Right lobe of liver (tissue), 6 donors: ENCODE measurements around the gene SVIL. TPM values are rescaled to one million over a fixed set of nuclear protein-coding genes. Genes with fewer than 3 reads are reported as not detected.

Experiments used
- ATAC-seq, 4 donors: fragments of 200-7000 bp; cut with Tn5 transposase; one replicate each; pipeline ENCODE4 v1.9.1; 2020; ENCODE audit warnings: mild to moderate bottlenecking in 4 of 4, moderate library complexity in 4 of 4
- DNase-seq, 3 donors: peaks; one replicate each; pipeline ENCODE4 v3.0.0-alpha.2; 2020
- H3K27ac ChIP-seq, 3 donors: fragments of 200-600 bp; one replicate each; pipeline ENCODE4 v1.8.0; 2022
- H3K27me3 ChIP-seq, 2 donors: fragments of 200-600 bp; one replicate each; pipeline ENCODE4 v1.8.0; 2022
- H3K36me3 ChIP-seq, 4 donors: fragments of 200-600 bp; sonication (generic) in 1 of 4; one replicate each; pipeline versions ENCODE4 v1.5.1 to v1.8.0; 2017 to 2022; ENCODE audit warnings: control low read depth in 1 of 4
- H3K4me1 ChIP-seq, 4 donors: fragments of 200-600 bp; sonication (generic) in 1 of 4; one replicate each; pipeline versions ENCODE4 v1.5.1 to v1.8.0; 2017 to 2022; ENCODE audit warnings: control low read depth in 1 of 4
- H3K4me3 ChIP-seq, 3 donors: fragments of 200-600 bp; one replicate each; pipeline ENCODE4 v1.8.0; 2022
- H3K9me3 ChIP-seq, 4 donors: fragments of 200-600 bp; sonication (generic) in 1 of 4; one replicate each; pipeline versions ENCODE4 v1.5.1 to v1.8.0; 2017 to 2022; ENCODE audit warnings: control low read depth in 1 of 4
- CTCF ChIP-seq, 4 donors: fragments of 200-600 bp in 3 of 4; fragments of 450-650 bp in 1 of 4; IDR thresholded peaks; one replicate each; pipeline versions ENCODE4 v1.5.1 to v1.8.0; 2016 to 2022; ENCODE audit warnings: antibody characterized with exemption in 4 of 4, mild to moderate bottlenecking in 2 of 4
- POLR2A ChIP-seq: fragments of 450-650 bp; IDR thresholded peaks from one replicate; pipeline ENCODE4 v1.6.1; 2017; ENCODE audit warnings: antibody characterized with exemption, mild to moderate bottlenecking
- WGBS: methylation state at CpG from one replicate; pipeline ENCODE4 v1.1.6; 2018; ENCODE audit warnings: low coverage, low lambda C conversion rate; ENCODE audit not compliant: insufficient coverage; ENCODE audit errors: missing lambda C conversion rate; 5-methylcytosine and 5-hydroxymethylcytosine counted together
- intact Hi-C, 2 donors: fragments of 100-400 bp; cut with DNase I; formaldehyde crosslinking; loops; one replicate each; pipeline versions ENCODE4 v1.11.2 to v1.14.1; 2022
- total RNA-seq, 6 experiments: library from RNA; depleted of rRNA in 2 of 6; stranded (reverse); fragments of >200 nt in 2 of 6; fragmentation: NEBNext Ultra II Directional in 3 of 6; extraction: Animal tissue kit (Norgen Biotek cat#: 25700) in 3 of 6; gene quantifications; one replicate each; pipeline versions ENCODE4 v1.1.0 to v1.2.4, GENCODE V29; 2016 to 2023
- donor health status: DM: no; HTN: yes; CAD: no.
- donor health status: DM: no; HTN: no; CAD: no.
- donor health status: DM: no; HTN: no; CAD: no.
- donor health status: DM: no; HTN: yes; CAD: no.
- donor health status: DM: no; HTN: yes; CAD: no.

Gene SVIL
- total RNA-seq, 6 experiments from 2014 or later = 12.3 to 15.1 (median 13.6) TPM

- Histone ChIP-seq H3K4me1 (peaks cover 0 to 7% (median 0%) of the 10 kb centered on the region in 4 donors), H3K4me3 (no peak overlapping the region), H3K27me3 (no peaks in the 10 kb centered on the region), H3K9me3 (no peaks in the 10 kb centered on the region), H3K36me3 (no peaks in the 10 kb centered on the region), H3K27ac (peak overlapping the region in 2 of 3 donors; percentile 18 to 41)
- 62% methylated on average over 6 of the region's 6 CpGs for WGBS
- DNase-seq = no peak
- TF ChIP-seq CTCF (IDR thresholded peaks at IDR 0.05) (no peak), POLR2A (no peak)
- intact Hi-C loops = no loop called here
- peak in 3 of 4 donors; percentile 70 to 83 (median 81) for ATAC-seq
Measured at GRCh38 chr10:29435809-29436501, 198.8 kb downstream of the SVIL start.

DNA sequence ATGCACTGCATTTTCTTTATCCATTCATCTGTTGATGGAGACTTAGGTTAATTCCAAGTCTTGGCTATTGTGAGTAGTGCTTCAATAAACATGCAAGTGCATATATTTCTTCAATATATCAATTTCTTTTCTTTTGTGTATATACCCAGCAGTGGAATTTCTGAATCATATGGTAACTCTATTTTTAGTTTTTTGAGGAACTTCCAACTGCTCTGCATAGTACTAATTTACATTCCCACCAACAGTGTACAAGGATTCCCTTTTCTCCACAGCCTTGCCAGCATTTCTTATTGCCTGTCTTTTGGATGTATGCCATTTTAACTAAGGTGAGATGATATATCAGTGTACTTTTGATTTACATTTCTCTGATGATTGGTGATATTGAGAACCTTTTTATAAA is 200.7 kb downstream of the SVIL start:
- no peak overlapping the region for H3K4me3 ChIP-seq
- no peaks in the 10 kb centered on the region for H3K9me3 ChIP-seq
- DNase-seq (no peak), ATAC-seq (no peak)
- no peak overlapping the region for H3K27ac ChIP-seq
- H3K27me3 ChIP-seq = no peaks in the 10 kb centered on the region
- TF ChIP-seq POLR2A = no peak
- intact Hi-C loops = no loop called here
- peaks cover 0 to 7% (median 0%) of the 10 kb centered on the region in 4 donors for H3K4me1 ChIP-seq
- no peaks in the 10 kb centered on the region for H3K36me3 ChIP-seq

DNA sequence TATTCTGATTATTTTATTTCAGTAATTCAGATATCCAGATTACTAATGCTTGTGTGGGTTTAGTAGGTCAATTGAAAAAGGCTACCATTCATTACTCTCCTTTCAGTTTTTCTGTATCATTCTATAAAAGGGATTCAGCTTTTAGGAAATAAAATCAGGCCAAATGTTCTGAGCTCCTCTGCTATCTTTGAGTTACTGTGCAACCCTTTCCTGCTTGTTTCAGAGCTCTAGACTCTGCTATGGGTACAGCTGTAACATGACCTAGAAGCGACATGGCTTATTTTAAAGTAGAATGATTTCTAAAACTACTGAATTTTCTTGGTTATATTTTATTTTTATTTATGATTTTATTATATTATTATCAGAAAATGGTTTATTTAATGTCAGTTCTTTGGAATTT is 203.1 kb downstream of the SVIL start:
- Histone ChIP-seq H3K4me3 (no peak overlapping the region), H3K9me3 (no peaks in the 10 kb centered on the region), H3K4me1 (peaks cover 0 to 7% (median 0%) of the 10 kb centered on the region in 4 donors), H3K27me3 (no peaks in the 10 kb centered on the region), H3K27ac (no peak overlapping the region), H3K36me3 (no peaks in the 10 kb centered on the region)
- DNase-seq (no peak), ATAC-seq (peak in 1 of 4 donors; percentile 34)
- no peak for TF ChIP-seq POLR2A
- TF ChIP-seq CTCF (IDR thresholded peaks at IDR 0.05) = no peak
- 61% methylated on average over 1 of the region's 1 CpG for WGBS
- intact Hi-C loops = no loop called here

DNA sequence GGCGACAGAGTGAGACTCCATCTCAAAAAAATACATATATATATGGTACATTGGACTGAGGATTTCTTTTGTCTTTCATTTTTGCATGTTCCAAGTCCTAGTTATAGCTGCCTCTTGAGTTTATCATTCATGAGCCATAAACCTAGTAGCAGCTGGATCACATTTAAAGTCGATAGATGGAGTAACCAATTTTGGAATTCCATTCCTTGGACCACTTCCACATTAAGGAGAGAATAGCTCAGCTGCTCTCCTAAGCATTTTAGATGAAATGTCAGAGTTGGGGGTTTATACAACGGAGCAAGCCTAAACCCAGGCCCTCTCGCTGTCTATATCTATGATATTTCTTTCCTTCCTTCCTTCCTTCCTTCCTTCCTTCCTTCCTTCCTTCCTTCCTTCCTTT is 204.7 kb downstream of the SVIL start:
- Histone ChIP-seq H3K27ac (no peak overlapping the region), H3K27me3 (no peaks in the 10 kb centered on the region), H3K4me1 (peaks cover 0 to 7% (median 0%) of the 10 kb centered on the region in 4 donors), H3K36me3 (no peaks in the 10 kb centered on the region), H3K9me3 (no peaks in the 10 kb centered on the region), H3K4me3 (no peak overlapping the region)
- WGBS = 68% methylated on average over 3 of the region's 4 CpGs
- intact Hi-C loops = no loop called here
- no peak for DNase-seq
- TF ChIP-seq CTCF (IDR thresholded peaks at IDR 0.05) (no peak), POLR2A (no peak)
- ATAC-seq = no peak

- no peak overlapping the region for H3K27ac ChIP-seq
- peaks cover 0 to 7% (median 0%) of the 10 kb centered on the region in 4 donors for H3K4me1 ChIP-seq
- no peaks in the 10 kb centered on the region for H3K27me3 ChIP-seq
- no peak overlapping the region for H3K4me3 ChIP-seq
- no peaks in the 10 kb centered on the region for H3K9me3 ChIP-seq
- peaks cover 0 to 3% (median 0%) of the 10 kb centered on the region in 4 donors for H3K36me3 ChIP-seq
- intact Hi-C loops = no loop called here
- 83% methylated on average over 2 of the region's 8 CpGs for WGBS
- no peak for TF ChIP-seq CTCF (IDR thresholded peaks at IDR 0.05)
- TF ChIP-seq POLR2A = no peak
- DNase-seq = no peak
- no peak for ATAC-seq
Measured at GRCh38 chr10:29428486-29428885, 206.3 kb downstream of the SVIL start.
